ENCODE measurements around the gene DHRSX. TPM values are rescaled to one million over a fixed set of nuclear protein-coding genes. Genes with fewer than 3 reads are reported as not detected.

DHRSX gene
- total RNA-seq, 1 donor from 2014 or later: 30.4 TPM

DNA sequence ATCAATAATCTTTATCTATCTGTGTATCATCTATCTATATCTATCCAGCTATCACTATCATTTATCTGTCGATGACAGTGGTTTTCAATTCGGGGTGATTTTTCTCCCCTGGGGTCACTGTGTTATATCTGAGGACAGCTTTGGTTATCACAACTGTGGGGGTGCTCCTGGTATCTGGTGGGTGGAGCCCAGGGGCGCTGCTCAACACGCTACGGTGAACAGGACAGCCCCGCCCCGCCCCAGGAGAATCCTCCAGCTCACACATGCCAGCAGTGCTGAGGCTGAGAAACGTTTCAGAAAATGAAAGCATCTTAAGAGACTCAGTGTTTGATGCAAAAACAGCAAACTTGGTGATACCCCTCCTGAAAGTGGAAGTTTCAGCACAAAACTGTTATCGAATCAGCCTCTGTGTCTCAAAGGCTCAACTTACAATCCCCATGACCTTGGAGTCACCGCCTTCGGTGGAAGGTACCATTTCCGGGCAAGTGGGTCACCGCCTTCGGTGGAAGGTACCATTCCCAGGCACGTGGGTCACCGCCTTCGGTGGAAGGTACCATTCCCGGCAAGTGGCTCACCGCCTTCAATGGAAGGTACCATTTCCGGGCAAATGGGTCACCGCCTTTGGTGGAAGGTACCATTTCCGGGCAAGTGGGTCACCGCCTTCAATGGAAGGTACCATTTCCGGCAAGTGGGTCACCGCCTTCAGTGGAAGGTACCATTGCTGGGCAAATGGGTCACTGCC lies 315.3 kb downstream of the DHRSX start:
- H3K9ac ChIP-seq (ENCODE audit: low read length): no peak overlapping the region
- H3K27ac ChIP-seq (ENCODE audit: low read depth, low read length): no peak overlapping the region
- Mint-ChIP-seq H3K36me3 (ENCODE audit: low read depth, unreplicated experiment) (peaks cover 7% of the 10 kb centered on the region), H3K4me1 (ENCODE audit: low read depth, unreplicated experiment) (peaks cover 8% of the 10 kb centered on the region), H3K27ac (ENCODE audit: unreplicated experiment) (no peak overlapping the region), H3K27me3 (ENCODE audit: low read depth, unreplicated experiment) (no peaks in the 10 kb centered on the region), H3K9me3 (ENCODE audit: unreplicated experiment) (peaks cover 8% of the 10 kb centered on the region), H3K4me3 (ENCODE audit: unreplicated experiment) (no peak overlapping the region)
- H3K36me3 ChIP-seq (ENCODE audit: insufficient read depth, low read length): no peaks in the 10 kb centered on the region
- H3K27me3 ChIP-seq (ENCODE audit: insufficient read depth, low read length): no peaks in the 10 kb centered on the region
- TF ChIP-seq, protein P1, sequence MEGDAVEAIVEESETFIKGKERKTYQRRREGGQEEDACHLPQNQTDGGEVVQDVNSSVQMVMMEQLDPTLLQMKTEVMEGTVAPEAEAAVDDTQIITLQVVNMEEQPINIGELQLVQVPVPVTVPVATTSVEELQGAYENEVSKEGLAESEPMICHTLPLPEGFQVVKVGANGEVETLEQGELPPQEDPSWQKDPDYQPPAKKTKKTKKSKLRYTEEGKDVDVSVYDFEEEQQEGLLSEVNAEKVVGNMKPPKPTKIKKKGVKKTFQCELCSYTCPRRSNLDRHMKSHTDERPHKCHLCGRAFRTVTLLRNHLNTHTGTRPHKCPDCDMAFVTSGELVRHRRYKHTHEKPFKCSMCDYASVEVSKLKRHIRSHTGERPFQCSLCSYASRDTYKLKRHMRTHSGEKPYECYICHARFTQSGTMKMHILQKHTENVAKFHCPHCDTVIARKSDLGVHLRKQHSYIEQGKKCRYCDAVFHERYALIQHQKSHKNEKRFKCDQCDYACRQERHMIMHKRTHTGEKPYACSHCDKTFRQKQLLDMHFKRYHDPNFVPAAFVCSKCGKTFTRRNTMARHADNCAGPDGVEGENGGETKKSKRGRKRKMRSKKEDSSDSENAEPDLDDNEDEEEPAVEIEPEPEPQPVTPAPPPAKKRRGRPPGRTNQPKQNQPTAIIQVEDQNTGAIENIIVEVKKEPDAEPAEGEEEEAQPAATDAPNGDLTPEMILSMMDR (IDR thresholded peaks at IDR 0.05; ENCODE audit: insufficient read depth, low read depth, low read length): no peak
- TF ChIP-seq EZH2 (IDR thresholded peaks at IDR 0.05; ENCODE audit: insufficient read depth, low read length): no peak
- no peaks in the 10 kb centered on the region for H4K20me1 ChIP-seq (ENCODE audit: insufficient read depth, low read length)
- H3K9me3 ChIP-seq (ENCODE audit: insufficient read depth, low read depth, low read length): peaks cover 5% of the 10 kb centered on the region
- FAIRE-seq: no peak
- H2AFZ ChIP-seq (ENCODE audit: low read depth, low read length): no peak overlapping the region
- DNase-seq (ENCODE audit: low read depth): no peak
- no peaks in the 10 kb centered on the region for H3K79me2 ChIP-seq (ENCODE audit: insufficient read depth, low read length)
- peaks cover 8% of the 10 kb centered on the region for H3K4me1 ChIP-seq (ENCODE audit: insufficient read depth, low read length)
- no peak overlapping the region for H3K4me2 ChIP-seq (ENCODE audit: low read length)
- H3K4me3 ChIP-seq (ENCODE audit: insufficient read depth, low read depth, low read length): no peak overlapping the region

DNA sequence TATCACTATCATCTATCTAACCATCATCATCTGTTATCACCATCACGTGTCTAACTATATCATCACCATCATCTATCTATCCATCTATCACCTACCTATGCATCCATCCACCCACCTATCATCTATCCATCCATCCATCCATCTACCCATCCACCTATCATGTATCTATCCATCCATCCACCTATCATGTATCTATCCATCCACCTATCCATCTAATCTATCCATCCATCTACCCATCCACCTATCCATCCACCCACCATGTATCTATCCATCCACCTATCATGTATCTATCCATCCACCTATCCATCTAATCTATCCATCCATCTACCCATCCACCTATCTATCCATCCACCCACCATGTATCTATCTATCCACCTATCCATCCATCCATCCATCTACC lies 316.7 kb downstream of the DHRSX start:
- Histone ChIP-seq H3K27me3 (ENCODE audit: insufficient read depth, low read length) (no peaks in the 10 kb centered on the region), H3K4me3 (ENCODE audit: insufficient read depth, low read depth, low read length) (no peak overlapping the region), H3K4me2 (ENCODE audit: low read length) (no peak overlapping the region), H3K4me1 (ENCODE audit: insufficient read depth, low read length) (peaks cover 8% of the 10 kb centered on the region), H3K9ac (ENCODE audit: low read length) (no peak overlapping the region), H3K9me3 (ENCODE audit: insufficient read depth, low read depth, low read length) (peaks cover 5% of the 10 kb centered on the region), H4K20me1 (ENCODE audit: insufficient read depth, low read length) (no peaks in the 10 kb centered on the region), H2AFZ (ENCODE audit: low read depth, low read length) (no peak overlapping the region), H3K27ac (ENCODE audit: low read depth, low read length) (no peak overlapping the region), H3K36me3 (ENCODE audit: insufficient read depth, low read length) (no peaks in the 10 kb centered on the region), H3K79me2 (ENCODE audit: insufficient read depth, low read length) (no peaks in the 10 kb centered on the region)
- Mint-ChIP-seq H3K4me1 (ENCODE audit: low read depth, unreplicated experiment) (peaks cover 8% of the 10 kb centered on the region), H3K27me3 (ENCODE audit: low read depth, unreplicated experiment) (no peaks in the 10 kb centered on the region), H3K36me3 (ENCODE audit: low read depth, unreplicated experiment) (peaks cover 3% of the 10 kb centered on the region), H3K4me3 (ENCODE audit: unreplicated experiment) (no peak overlapping the region), H3K27ac (ENCODE audit: unreplicated experiment) (no peak overlapping the region), H3K9me3 (ENCODE audit: unreplicated experiment) (peaks cover 8% of the 10 kb centered on the region)
- FAIRE-seq: no peak
- no peak for DNase-seq (ENCODE audit: low read depth)
- no peak for TF ChIP-seq EZH2 (IDR thresholded peaks at IDR 0.05; ENCODE audit: insufficient read depth, low read length)
- TF ChIP-seq, protein P1 (IDR thresholded peaks at IDR 0.05; ENCODE audit: insufficient read depth, low read depth, low read length): no peak

DNA sequence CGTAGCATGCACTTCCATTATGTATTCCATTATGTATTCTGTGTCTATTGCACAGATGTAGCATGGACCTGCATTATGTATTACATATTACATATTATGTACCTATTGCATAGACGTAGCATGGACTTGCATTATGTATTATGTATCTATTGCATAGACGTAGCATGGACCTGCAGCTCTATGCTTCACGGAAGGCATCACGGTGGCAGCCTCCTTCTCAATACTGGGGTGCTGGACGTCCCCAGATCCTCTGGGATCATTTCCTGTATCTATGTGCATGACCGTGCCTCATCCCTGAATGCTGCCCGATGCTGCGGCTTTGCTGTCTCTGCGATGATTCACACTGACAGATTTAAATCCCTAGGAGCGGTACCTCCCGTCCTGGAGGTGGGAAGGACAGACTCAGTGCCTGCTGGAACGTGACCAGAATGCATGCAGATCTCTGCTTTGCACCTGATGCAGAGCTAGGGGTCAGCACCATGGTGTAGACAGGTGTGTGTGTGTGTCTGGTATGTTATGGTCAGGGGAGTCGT lies 317.5 kb downstream of the DHRSX start:
- H3K9me3 ChIP-seq (ENCODE audit: insufficient read depth, low read depth, low read length): peaks cover 5% of the 10 kb centered on the region
- no peaks in the 10 kb centered on the region for H3K27me3 ChIP-seq (ENCODE audit: insufficient read depth, low read length)
- no peaks in the 10 kb centered on the region for H3K27me3 Mint-ChIP-seq (ENCODE audit: low read depth, unreplicated experiment)
- peak overlapping the region; percentile 54 for H3K4me2 ChIP-seq (ENCODE audit: low read length)
- H4K20me1 ChIP-seq (ENCODE audit: insufficient read depth, low read length): no peaks in the 10 kb centered on the region
- no peak overlapping the region for H3K27ac Mint-ChIP-seq (ENCODE audit: unreplicated experiment)
- no peak for DNase-seq (ENCODE audit: low read depth)
- peaks cover 7% of the 10 kb centered on the region for H3K9me3 Mint-ChIP-seq (ENCODE audit: unreplicated experiment)
- H3K4me3 Mint-ChIP-seq (ENCODE audit: unreplicated experiment): no peak overlapping the region
- H3K4me1 Mint-ChIP-seq (ENCODE audit: low read depth, unreplicated experiment): peaks cover 4% of the 10 kb centered on the region
- no peak overlapping the region for H3K9ac ChIP-seq (ENCODE audit: low read length)
- H3K36me3 Mint-ChIP-seq (ENCODE audit: low read depth, unreplicated experiment): peaks cover 3% of the 10 kb centered on the region
- H2AFZ ChIP-seq (ENCODE audit: low read depth, low read length): no peak overlapping the region
- H3K79me2 ChIP-seq (ENCODE audit: insufficient read depth, low read length): no peaks in the 10 kb centered on the region
- no peaks in the 10 kb centered on the region for H3K36me3 ChIP-seq (ENCODE audit: insufficient read depth, low read length)
- peaks cover 8% of the 10 kb centered on the region for H3K4me1 ChIP-seq (ENCODE audit: insufficient read depth, low read length)
- no peak overlapping the region for H3K27ac ChIP-seq (ENCODE audit: low read depth, low read length)
- no peak overlapping the region for H3K4me3 ChIP-seq (ENCODE audit: insufficient read depth, low read depth, low read length)
- FAIRE-seq: no peak
- no peak for TF ChIP-seq EZH2 (IDR thresholded peaks at IDR 0.05; ENCODE audit: insufficient read depth, low read length)
- TF ChIP-seq, protein P1 (IDR thresholded peaks at IDR 0.05; ENCODE audit: insufficient read depth, low read depth, low read length): no peak
